Keratinocyte (primary cell): ENCODE measurements around the gene LGALS13.

Experiments used
- EZH2 ChIP-seq: IDR thresholded peaks from one replicate; pipeline ENCODE4 v1.6.1; 2012; ENCODE audit warnings: inconsistent platforms, mild to moderate bottlenecking, low read length, moderate library complexity
- TF ChIP-seq, protein P1 (sequence below), 3 experiments: IDR thresholded peaks in 1 of 3; conservative IDR thresholded peaks in 1 of 3; optimal IDR thresholded peaks in 1 of 3; 2 replicates in 2 of 3; 3 replicates in 1 of 3; pipeline versions ENCODE3 to v1.5.1; 2011; ENCODE audit warnings: low read length in 3 of 3, mild to moderate bottlenecking in 3 of 3, moderate library complexity in 2 of 3, control low read depth in 1 of 3, inconsistent platforms in 1 of 3; ENCODE audit not compliant: insufficient read depth in 2 of 3; ENCODE audit errors: extremely low read depth in 1 of 3

DNA sequence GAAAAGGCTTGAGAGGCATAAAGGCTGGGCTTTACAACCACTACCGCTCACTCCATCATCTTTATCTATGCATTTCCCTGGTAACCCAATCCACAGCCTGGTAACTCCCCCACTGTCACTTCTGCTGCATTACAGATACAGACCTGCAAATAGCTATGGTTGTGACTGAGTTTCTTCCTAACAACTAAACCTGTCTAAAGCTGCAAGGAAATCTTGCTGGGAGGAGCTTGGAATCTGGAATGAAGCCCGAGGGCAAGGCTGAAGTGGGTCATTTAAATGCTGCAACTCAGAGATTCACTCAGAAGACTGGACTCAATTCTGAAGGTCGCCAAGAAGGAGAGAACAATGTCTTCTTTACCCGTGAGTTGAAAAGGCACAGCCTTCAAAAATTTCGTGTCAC, at the start of gene LGALS13:
- TF ChIP-seq, protein P1, sequence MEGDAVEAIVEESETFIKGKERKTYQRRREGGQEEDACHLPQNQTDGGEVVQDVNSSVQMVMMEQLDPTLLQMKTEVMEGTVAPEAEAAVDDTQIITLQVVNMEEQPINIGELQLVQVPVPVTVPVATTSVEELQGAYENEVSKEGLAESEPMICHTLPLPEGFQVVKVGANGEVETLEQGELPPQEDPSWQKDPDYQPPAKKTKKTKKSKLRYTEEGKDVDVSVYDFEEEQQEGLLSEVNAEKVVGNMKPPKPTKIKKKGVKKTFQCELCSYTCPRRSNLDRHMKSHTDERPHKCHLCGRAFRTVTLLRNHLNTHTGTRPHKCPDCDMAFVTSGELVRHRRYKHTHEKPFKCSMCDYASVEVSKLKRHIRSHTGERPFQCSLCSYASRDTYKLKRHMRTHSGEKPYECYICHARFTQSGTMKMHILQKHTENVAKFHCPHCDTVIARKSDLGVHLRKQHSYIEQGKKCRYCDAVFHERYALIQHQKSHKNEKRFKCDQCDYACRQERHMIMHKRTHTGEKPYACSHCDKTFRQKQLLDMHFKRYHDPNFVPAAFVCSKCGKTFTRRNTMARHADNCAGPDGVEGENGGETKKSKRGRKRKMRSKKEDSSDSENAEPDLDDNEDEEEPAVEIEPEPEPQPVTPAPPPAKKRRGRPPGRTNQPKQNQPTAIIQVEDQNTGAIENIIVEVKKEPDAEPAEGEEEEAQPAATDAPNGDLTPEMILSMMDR (optimal IDR thresholded peaks at IDR 0.05 in 1 of 3, IDR thresholded peaks at IDR 0.05 in 1 of 3, conservative IDR thresholded peaks at IDR 0.05 in 1 of 3; ENCODE audit: extremely low read depth in 1 of 3, insufficient read depth in 2 of 3, low read length in 3 of 3), result no peak
- no peak for TF ChIP-seq EZH2
